ENCODE measurements around the gene SPATA24.

SPATA24 gene

GRCh38 chr5:139394123-139394653 lies 9.7 kb downstream of the SPATA24 start:
- TF ChIP-seq GATA2 (IDR thresholded peaks at IDR 0.05; ENCODE audit: low read depth, low read length) (no peak), GATA3 (IDR thresholded peaks at IDR 0.05; ENCODE audit: low read depth, low read length) (no peak)

- TF ChIP-seq GATA2 (IDR thresholded peaks at IDR 0.05; ENCODE audit: low read depth, low read length) (no peak), GATA3 (IDR thresholded peaks at IDR 0.05; ENCODE audit: low read depth, low read length) (no peak)
Observed at GRCh38 chr5:139393497-139394122, 10.3 kb downstream of the SPATA24 start.

- TF ChIP-seq GATA2 (IDR thresholded peaks at IDR 0.05; ENCODE audit: low read depth, low read length), result no peak
- no peak for TF ChIP-seq GATA3 (IDR thresholded peaks at IDR 0.05; ENCODE audit: low read depth, low read length)
Observed at GRCh38 chr5:139392678-139393496, 11.0 kb downstream of the SPATA24 start.

- no peak for TF ChIP-seq GATA3 (IDR thresholded peaks at IDR 0.05; ENCODE audit: low read depth, low read length)
- TF ChIP-seq GATA2 (IDR thresholded peaks at IDR 0.05; ENCODE audit: low read depth, low read length), result no peak
Observed at GRCh38 chr5:139392324-139392677, 11.6 kb downstream of the SPATA24 start.

GRCh38 chr5:139391570-139392323 lies 12.1 kb downstream of the SPATA24 start:
- no peak for TF ChIP-seq GATA3 (IDR thresholded peaks at IDR 0.05; ENCODE audit: low read depth, low read length)
- TF ChIP-seq GATA2 (IDR thresholded peaks at IDR 0.05; ENCODE audit: low read depth, low read length), result no peak

GRCh38 chr5:139390639-139391569 lies 13.0 kb downstream of the SPATA24 start:
- no peak for TF ChIP-seq GATA2 (IDR thresholded peaks at IDR 0.05; ENCODE audit: low read depth, low read length)
- TF ChIP-seq GATA3 (IDR thresholded peaks at IDR 0.05; ENCODE audit: low read depth, low read length), result no peak

GRCh38 chr5:139389701-139390638 lies 13.9 kb downstream of the SPATA24 start, which contains the start of gene MZB1:
MZB1 (minus strand) TSS chr5:139389913; CDS start chr5:139389856, 57 bp downstream.
- TF ChIP-seq GATA2 (IDR thresholded peaks at IDR 0.05; ENCODE audit: low read depth, low read length) (no peak), GATA3 (IDR thresholded peaks at IDR 0.05; ENCODE audit: low read depth, low read length) (no peak)

GRCh38 chr5:139388198-139388821 lies 15.6 kb downstream of the SPATA24 start:
- TF ChIP-seq GATA2 (IDR thresholded peaks at IDR 0.05; ENCODE audit: low read depth, low read length) (no peak), GATA3 (IDR thresholded peaks at IDR 0.05; ENCODE audit: low read depth, low read length) (no peak)

GRCh38 chr5:139387611-139388197 lies 16.2 kb downstream of the SPATA24 start:
- TF ChIP-seq GATA3 (IDR thresholded peaks at IDR 0.05; ENCODE audit: low read depth, low read length) (no peak), GATA2 (IDR thresholded peaks at IDR 0.05; ENCODE audit: low read depth, low read length) (no peak)

- no peak for TF ChIP-seq GATA2 (IDR thresholded peaks at IDR 0.05; ENCODE audit: low read depth, low read length)
- TF ChIP-seq GATA3 (IDR thresholded peaks at IDR 0.05; ENCODE audit: low read depth, low read length), result no peak
Observed at GRCh38 chr5:139386050-139386438, 17.8 kb downstream of the SPATA24 start.

Data from SH-SY5Y (cell line).